HG03066 (cell line): ENCODE data around the gene SCTR.

ENCODE experiments used
- ATAC-seq: cut with Tn5 transposase; IDR thresholded peaks from one replicate; pipeline ENCODE4 v1.9.1; 2021; ENCODE audit warnings: low read depth; ENCODE audit not compliant: unreplicated experiment

SCTR gene

DNA sequence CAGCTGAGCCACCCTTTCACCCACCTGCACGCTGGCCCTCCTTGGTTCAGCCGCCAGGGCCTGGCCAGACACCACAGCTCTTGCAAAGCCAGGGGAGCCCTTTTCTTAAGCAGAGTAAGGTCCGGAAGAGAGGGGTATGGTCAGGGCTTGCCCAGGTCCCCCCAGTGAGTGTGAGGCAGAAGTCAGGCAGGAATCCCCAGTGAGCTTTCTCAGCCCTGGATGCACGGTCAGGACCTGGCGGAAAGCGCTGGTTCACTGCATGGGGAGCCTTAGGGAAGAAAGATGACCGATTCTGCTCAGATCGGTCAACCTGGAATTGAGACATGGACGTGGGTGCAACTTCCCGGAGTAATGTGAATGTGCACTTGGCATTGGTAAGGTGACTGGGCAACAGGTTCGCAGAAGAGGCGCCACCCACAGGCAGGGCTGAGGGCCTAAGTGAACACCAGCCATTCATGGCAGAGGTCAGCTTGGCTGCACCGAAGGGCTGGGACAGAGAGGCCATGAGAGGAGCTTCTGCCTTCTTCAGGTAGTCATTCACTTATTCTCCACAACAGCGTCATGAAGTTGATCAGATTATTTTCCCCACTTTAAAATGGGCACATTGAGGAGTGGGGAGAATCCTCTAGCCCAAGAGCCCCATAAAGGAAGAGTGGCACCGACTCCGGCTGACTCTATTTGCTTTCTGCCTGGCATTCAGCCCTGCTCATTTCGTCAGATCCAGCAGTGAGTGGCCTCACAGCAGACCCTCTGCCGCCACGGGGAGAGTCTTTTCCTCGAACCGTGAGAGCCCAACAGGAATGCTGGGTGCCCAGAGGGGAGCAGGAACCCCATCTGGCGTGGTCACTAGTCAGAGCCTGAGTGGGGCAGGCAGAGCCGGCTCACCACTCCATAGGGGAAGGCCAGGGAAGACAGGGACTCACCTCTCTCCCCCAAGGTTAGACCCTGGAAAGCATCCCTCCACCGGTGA, 35.8 kb downstream of the SCTR start:
- ATAC-seq: peak; percentile 25

DNA sequence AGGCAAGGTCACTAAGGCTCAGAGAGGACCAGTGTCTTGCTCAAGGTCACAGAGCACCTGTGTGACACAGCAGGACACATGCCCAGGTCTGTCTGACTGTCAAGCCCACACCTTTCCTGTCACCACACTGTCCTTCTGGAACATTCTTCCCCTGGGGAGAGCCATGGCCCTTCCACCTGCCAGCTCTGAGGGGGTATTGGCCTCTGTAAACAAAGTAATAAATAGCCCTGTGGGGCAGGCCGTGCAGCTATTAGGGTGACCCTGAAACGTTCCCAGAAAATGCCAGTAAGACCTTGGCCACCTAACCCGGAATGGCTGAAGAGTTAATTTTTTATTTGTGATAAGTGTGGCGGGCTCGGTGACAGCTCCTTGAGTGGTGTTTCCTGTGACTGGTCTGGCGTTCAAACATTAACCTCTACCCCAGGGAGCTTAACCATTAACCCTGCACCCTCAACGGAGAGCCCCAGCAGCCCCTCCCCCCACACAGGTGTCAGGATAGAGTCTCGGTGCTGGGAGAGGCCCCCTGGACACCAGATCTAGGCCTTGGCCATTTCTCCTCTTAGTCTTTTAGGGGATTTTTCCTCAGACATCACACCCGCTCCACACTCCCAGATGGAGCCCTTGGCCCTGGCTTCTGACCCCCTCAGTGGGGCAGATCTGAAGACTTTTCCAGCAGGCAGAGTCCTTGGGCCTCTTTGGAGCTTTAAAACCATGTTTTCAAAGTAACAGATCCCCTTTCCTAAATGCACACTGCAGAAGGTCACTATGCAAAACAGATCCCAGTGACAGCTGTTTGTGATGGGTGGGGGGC, 36.6 kb downstream of the SCTR start:
- peak; percentile 82 for ATAC-seq

DNA sequence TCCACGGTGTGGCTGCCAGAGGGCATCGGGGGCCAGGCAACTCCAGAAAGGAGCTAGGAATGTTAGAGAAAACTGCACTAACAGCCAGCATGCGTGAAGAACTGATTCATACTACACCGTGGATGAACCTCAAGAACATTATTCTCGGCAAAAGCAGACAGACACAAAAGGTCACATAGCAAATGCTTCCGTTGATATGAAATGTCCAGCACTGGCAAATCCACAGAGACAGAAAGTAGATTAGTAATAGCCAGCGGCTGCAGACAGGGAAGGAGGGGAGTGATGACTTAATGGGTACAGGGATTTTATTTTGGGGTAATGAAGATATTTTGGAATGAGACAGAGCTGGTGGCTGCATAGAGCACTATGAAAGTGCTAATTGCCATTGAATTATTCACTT, 37.4 kb downstream of the SCTR start:
- no peak for ATAC-seq

DNA sequence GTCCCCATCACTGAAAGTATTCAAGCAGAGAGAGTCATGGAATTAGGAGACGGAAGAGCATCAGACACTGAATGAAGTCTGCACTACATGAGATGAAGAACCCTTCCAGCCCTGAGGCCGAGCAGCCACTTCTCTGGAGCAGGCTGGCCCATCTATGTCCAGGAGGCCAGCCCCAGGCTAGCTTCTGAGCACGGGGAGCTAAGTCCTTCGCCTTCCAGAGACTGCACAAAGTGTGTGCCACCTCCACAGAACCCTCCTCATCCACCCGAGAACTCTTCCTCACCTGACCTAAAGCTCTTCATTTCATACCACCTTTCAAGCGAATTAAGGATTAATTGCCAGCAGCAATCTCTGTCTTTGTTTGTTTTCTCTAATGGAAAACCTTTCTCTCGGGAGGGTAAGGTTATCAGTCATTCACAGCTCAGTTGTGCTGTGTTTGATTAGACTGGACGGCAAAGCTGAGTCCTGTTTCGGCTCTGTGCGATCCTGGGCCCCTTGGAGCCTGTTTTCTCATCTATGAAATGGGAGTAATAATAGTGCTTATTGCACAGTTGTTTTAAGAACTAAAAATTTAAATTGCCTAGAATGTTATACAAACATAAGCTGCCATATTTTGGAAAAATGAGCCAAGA, 38.0 kb downstream of the SCTR start:
- ATAC-seq: no peak

DNA sequence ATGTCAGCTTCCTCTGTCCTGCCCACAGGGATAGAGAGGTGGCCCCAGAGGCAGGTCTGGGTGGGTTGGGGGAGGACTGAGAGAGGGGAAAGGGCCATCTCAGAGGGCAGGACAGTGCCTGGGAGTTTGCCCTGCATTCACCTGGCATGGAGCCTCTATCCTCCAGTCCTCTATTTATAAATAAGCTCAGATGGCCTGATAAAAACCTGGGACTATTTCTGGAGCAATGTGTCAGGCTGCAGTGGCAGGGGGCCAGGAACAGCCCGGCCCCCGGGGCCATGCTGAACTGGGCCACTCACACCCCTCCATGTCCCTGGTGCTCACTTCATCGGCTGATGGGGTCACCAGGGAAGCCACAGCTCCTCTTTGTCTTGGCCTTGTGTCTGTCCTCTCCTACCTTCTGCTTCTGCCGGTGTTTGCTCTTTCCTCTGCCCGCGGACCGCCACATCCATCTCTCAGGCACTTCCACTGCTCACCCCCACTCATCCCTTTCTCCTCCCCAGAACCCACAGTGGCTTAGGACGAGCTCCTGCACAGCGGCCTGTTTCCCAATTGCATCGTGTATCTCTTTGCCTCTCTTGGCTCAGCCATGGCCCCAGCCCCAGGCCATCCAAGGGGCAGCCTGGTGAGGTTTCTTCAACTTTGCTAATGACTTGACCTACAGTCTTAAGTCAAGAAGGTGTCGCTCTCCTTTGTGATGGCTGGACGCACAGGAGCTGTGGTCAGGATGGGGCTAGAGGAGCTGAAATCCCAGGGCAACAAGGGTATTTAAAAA, 38.8 kb downstream of the SCTR start:
- ATAC-seq: no peak

DNA sequence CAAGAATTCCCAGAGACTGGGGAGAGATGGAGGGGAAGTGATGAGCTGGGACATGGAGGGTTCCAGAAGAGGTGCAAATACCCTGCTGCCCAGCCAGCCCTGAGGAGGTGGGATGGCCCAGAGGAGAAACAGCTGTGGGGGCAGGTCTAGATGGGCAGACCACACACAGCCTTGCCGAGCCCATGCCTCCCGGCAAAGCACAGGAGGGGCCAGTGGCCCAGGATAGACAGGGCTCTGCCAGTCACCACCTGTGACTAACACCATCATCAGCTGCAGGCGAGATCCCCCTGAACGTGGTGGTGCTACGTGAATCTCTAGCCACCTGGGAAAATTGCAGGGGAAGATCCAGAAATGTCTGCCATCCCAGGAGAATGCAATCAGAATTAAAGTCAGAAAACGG, 39.4 kb downstream of the SCTR start:
- no peak for ATAC-seq

DNA sequence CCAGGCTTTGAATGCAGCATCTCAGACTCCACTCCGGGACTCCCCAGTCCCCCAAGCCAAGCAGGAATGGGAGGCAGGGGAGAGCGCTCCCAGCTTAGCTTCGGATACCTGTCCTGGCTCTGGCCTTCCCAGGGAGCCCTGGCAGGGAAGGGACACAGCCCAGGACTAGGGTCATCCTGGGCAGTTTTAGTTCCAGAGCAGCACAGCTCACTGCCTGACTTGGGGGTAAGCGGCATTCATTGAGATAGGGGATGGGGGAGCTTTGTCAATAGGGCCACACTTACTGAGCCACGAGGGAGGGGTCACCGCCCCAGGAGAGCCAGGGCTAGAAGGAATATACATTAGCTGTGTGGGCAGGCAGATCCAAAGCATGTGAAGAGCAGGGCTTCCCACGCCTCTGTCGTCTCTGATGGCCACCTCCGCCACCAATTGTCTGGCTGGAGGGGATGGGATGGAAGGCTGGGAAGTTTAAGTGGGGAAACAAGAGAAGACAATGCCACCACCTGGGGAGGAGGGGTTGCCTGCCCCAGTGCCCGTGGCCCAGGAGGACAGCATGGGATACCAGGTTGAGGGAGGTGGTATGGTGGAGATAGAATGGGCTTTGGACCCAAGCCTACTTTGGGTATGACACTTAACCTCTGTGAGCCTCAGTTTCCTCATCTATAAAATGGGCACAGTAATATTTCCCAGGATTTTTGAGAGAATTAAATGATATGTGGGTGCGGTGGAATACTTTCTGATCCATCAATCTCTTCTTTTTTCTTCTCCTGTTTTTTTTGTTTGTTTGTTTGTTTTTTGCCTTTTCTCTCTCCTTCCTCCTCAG, 40.2 kb downstream of the SCTR start:
- no peak for ATAC-seq

DNA sequence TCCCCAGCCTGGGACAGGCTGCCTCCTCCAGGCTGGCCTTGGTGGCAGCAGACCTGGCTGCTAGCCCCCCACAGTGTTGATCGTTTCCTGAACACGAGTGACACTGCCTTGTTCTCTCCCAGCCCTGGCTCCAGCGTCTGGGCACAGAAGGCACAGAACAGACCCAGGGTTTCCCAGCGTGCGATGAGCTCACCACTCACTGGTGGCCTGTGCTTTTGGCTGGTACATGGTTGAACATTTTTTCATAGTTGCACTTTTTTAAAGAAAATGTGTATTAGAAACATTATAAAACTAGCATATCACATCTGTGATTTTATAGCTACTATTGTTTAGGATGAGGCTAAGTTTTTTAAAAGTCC, 40.9 kb downstream of the SCTR start:
- ATAC-seq: no peak

DNA sequence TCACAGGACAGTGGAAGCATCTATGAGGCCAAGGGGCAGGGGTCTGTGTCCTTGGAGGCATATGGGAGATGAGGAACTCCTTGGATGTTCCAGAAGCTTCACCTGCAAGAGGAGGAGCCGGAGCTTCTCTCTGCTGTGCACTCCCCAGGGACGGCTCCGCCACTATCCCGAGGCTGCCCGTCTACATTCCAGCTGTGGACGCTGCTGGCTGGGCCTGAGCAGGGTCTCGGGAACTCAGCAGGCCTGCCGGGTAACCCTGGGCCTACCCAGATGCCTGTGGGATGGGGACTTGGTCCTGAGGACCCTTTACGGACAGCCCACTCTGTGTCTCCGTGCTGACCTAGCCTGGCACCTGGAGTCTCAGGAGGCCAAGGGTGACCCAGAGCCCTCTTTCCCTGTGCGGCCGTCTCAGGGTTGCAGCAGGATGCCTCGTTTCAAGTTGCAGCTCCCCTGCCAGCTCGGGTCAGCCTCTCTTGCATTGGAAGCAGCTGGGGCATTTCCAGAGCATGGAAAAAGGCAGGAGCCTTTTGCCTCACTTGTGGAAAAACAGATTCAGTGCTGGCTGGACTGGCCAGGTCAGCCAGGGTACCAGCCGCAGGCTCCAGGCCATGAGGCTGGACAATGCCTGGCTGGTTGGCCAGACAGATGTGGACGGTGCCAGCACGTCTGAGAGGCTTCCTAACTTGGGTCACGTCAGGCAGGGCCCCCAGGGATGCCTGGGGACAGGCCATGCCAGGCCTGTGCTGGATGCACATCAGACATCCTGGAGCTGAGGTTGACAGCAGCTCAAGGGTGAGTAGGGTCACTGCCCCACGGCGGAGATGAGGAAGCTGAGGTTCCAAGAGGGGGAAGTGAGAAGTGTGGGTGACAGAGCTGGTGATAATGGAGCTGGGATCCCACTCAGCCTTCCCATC, 41.5 kb downstream of the SCTR start:
- no peak for ATAC-seq

DNA sequence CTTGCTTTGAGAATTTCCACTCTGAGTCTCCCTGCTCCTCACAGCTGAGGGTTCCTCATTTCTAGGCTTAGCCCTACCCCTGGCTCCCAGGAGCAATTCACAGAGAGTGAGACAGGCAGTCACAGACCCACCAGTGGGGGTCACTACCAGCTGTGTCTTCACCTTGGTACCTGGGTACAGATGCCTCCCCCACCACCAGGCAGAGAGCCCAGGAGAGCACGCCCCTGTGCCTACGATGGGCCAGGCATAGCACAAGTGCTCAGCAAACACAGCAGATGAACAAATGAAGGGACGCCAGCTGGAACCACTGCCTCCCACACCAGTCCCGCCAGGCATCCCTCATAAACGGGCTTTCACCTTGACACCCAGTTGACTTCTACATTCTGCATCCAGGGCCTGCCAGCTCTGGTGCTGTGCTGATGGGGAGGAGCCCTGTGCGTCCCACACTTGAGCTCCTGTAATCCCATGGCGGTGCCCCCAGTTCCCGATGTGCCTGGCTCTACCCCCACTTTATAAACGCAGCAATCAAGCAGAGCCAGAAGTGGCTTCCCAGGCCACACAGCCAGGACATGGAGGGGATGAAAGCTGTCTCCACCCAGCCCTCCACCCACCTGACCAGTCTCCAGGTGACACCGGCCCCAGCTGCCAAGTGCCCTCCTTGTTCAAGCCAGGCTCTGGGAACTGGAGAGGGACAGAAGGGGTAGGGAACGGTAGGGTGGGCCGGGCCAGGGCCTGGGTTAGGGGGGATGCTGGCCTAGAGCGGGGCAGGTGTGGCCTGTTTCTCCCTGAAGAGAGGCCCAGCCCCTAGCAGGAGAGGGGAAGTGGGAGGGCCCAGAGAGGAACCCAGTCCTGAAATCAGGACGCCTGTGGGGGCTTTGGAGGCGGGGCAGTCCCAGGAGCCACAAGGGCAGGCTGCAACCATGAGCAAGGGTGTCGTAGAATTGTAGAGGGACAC, 42.5 kb downstream of the SCTR start:
- no peak for ATAC-seq

DNA sequence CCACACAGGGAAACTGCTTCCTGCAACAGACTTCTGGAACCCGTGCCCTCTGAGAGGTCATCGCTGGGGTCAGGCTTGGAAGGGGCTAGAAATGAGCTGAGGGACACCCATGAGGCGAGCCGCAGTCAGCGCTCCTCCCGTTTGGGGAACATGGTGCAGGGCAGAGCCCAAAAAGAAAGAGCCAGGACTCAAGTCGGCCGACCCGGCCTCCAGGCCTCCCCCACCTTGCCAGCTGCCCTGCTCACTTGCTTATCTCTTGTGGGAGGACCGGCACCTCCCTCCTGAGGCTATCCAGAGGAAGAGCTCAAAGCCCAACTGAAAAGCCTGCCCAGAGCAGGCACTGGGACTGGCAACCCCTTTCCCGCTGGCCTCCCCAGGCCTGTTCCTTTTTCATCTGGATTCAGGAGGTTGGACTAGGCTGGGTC, 43.6 kb downstream of the SCTR start:
- ATAC-seq: no peak

DNA sequence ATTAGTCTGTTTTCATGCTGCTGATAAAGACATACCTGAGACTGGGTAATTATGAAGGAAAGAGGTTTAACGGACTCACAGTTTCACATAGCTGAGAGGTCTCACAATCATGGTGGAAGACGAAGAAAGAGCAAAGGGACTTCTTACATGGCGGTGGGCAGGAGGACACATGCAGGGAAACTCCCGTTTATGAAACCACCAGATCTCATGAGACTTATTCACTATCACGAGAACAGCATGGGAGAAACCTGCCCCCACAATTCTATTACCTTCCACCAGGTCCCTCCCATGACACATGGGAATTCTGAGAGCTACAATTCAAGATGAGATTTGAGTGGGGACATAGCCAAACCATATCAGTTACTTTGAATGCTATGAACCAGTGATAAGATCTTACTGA, 44.1 kb downstream of the SCTR start:
- ATAC-seq: no peak

DNA sequence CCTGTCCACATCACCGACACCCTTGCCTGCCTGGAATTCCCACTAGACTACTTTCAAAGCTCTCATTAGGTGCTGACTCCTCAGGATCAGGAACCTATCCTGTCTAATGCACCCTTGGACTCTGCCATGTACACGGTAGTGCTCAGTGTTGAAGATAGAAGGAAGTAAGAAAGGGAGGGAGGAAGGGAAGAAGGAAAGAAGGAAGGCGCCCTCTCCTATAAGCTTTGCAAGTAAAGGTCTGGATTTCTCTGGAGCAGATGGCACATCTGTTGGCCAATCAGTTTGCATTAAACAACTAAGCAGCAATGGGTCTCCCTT, 45.3 kb downstream of the SCTR start:
- no peak for ATAC-seq

DNA sequence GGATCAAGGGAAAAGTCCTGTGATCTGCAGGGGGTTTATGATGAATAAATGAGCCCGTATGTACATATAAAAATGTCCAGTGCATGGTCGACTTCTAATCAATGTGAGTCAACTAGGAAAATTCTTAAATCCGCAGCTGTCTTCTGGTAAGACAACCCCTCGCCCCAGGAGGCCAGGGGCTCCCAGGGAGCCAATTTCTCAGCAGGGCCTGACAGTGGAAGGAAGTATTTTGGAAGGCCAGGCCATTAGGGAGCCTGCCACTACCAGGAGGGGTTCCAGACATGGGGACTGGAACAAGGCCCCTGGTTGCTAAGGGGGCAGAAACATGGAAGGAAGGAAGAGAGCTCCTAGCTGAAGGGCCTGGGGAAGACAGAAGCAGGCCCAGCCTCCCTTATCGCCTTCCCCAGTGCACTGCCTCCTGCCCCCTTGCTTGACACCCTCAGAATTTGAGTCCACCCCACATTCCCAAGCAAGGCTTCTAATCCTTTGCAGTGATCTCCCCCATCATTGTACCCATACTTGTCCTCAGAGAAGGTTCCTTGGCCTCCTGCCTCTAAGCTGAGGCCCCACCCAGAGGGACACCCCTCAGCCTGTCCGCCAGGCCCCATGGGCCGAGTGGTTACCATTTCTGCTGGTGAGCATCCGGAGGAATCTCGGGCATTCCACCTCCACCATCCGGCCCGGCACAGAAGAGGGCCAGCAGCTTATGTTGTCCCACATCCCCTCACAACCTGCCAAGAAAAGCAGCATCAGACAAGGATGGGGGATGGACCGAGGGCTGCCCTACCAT, 45.9 kb downstream of the SCTR start:
- no peak for ATAC-seq

DNA sequence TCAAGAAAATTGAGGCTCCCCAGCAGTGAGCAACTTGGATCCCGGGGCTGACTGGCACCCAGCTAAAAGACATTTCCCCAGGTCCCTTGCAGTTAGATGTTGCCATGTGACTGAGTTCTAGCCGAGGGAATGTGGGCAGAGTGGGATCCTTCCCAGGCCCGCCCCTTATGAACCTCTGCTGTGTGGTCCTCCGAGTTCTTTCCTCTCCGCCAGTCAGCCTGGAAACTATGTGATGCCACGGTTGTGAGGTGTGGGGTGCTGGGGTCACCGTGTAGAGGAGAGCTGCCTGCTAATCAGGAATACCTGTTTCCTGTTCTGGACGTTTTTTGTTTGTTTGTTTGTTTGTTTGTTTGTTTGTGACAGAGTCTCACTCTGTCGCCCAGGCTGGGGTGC, 47.2 kb downstream of the SCTR start:
- no peak for ATAC-seq

DNA sequence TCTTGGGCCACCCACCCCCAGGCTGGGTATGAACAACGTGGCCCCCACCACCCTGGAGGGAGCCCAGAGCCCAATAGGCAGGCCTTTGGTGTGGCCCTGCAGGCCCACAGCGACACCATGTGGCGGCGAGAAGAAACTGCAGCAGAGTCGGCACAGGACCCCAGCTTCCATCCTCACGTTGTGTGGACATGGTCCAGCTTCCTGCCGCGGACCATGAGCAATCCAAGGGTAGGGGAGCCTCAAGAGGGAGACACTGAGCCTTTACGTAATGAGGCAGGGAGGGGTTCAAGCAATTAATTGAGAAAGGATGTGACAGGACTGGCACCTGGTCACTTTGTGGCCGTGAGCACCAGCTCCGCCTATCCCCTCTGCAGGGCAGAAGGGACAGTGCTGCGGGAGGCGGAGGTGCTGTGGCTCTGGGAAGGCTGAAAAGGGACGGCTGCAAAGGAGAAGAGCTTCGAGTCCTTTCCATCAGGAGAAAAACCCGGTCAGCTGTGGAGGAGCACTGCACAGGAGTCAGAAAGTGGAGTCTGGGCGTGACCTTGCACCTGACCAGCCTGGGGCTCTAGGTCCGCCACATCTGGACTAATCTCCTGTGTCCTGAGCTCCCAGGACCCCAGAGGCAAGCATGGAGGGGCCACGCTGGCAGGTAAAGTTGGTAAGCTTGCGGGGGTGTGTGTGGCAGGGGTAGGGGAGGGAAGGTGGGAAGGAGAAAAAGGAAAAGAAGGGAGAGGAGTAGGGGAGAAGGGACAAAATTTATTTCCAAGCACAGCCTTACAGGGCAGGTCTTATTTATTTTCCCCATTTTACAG, 47.8 kb downstream of the SCTR start:
- no peak for ATAC-seq
